K562 (cell line): ENCODE results near the gene KEL. TPM values are rescaled to one million over a fixed set of nuclear protein-coding genes. Genes with fewer than 3 reads are reported as not detected.

Source experiments
- ATF3 ChIP-seq, 2 experiments: fragments of 450-650 bp in 1 of 2; sonication (generic) in 1 of 2; formaldehyde crosslinking in 1 of 2; IDR thresholded peaks in 1 of 2; conservative IDR thresholded peaks in 1 of 2; 2 replicates each; pipeline versions ENCODE4 v1.6.1 to v1.8.1; 2016 to 2023; ENCODE audit warnings: mild to moderate bottlenecking in 2 of 2, moderate library complexity in 2 of 2, inconsistent platforms in 1 of 2, missing genetic modification reagents in 1 of 2
- BDP1 ChIP-seq: IDR thresholded peaks from 3 replicates; pipeline ENCODE4 v1.6.1; 2011; ENCODE audit not compliant: insufficient read length, insufficient read depth
- CBFA2T2 ChIP-seq: fragments of 450-650 bp; conservative IDR thresholded peaks from 2 replicates; pipeline ENCODE4 v1.6.1; 2017; ENCODE audit warnings: mild to moderate bottlenecking
- CEBPG ChIP-seq, 3 experiments: fragments of 200-800 bp in 1 of 3; sonication (Bioruptor generic) in 1 of 3; sonication (generic) in 1 of 3; formaldehyde crosslinking in 1 of 3; IDR thresholded peaks in 2 of 3; conservative IDR thresholded peaks in 1 of 3; 2 replicates each; pipeline versions ENCODE4 v1.6.1 to v1.8.0; 2016 to 2022; ENCODE audit warnings: missing compliant biosample characterization in 2 of 3, missing genetic modification characterization in 2 of 3, mild to moderate bottlenecking in 1 of 3, missing genetic modification reagents in 1 of 3
- CSDE1 ChIP-seq, 2 experiments: fragments of 450-650 bp; IDR thresholded peaks; 2 replicates each; pipeline ENCODE4 v1.6.1; 2016; ENCODE audit warnings: mild to moderate bottlenecking in 1 of 2
- DIDO1 ChIP-seq: fragments of 450-650 bp; IDR thresholded peaks from 2 replicates; pipeline ENCODE4 v1.6.1; 2016; ENCODE audit warnings: low read depth, missing biosample characterization, missing genetic modification characterization
- DNMT1 ChIP-seq: fragments of 450-650 bp; IDR thresholded peaks from 2 replicates; pipeline ENCODE4 v1.6.1; 2016; ENCODE audit warnings: antibody characterized with exemption, mild to moderate bottlenecking
- GATA2 ChIP-seq: sonication (generic); formaldehyde crosslinking; IDR thresholded peaks from 2 replicates; pipeline ENCODE4 v1.4.0; 2020; ENCODE audit warnings: mild to moderate bottlenecking, missing genetic modification reagents
- ILF3 ChIP-seq: fragments of 450-650 bp; IDR thresholded peaks from 2 replicates; pipeline ENCODE4 v1.6.1; 2018; ENCODE audit warnings: antibody characterized with exemption, mild to moderate bottlenecking, moderate library complexity, borderline replicate concordance
- LEF1 ChIP-seq: fragments of 450-650 bp; IDR thresholded peaks from 2 replicates; pipeline ENCODE4 v1.6.1; 2016; ENCODE audit warnings: mild to moderate bottlenecking
- NUFIP1 ChIP-seq: fragments of 450-650 bp; IDR thresholded peaks from 2 replicates; pipeline ENCODE4 v1.6.1; 2018; ENCODE audit not compliant: partially characterized antibody
- OTX1 ChIP-seq: fragments of 450-650 bp; formaldehyde crosslinking; IDR thresholded peaks from 2 replicates; pipeline ENCODE4 v1.4.0; 2022; ENCODE audit warnings: mild to moderate bottlenecking
- RAD21 ChIP-seq, 2 experiments: fragments of 250-450 bp in 1 of 2; fragments of 450-650 bp in 1 of 2; sonication (Bioruptor Pico) in 1 of 2; formaldehyde crosslinking in 1 of 2; IDR thresholded peaks in 1 of 2; conservative IDR thresholded peaks in 1 of 2; 2 replicates each; pipeline versions ENCODE4 v1.4.0 to v1.8.0; 2020 to 2022; ENCODE audit warnings: mild to moderate bottlenecking in 2 of 2, moderate library complexity in 1 of 2
- RB1 ChIP-seq: fragments of 450-650 bp; IDR thresholded peaks from 2 replicates; pipeline ENCODE4 v1.6.1; 2017; ENCODE audit warnings: low read depth, mild to moderate bottlenecking
- SIN3B ChIP-seq: fragments of 450-650 bp; IDR thresholded peaks from 2 replicates; pipeline ENCODE4 v1.6.1; 2017; ENCODE audit warnings: low read depth, mild to moderate bottlenecking, moderate library complexity
- SMC3 ChIP-seq: conservative IDR thresholded peaks from 2 replicates; pipeline ENCODE4 v1.6.1; 2011; ENCODE audit warnings: low read depth, low read length, improper control_type of control experiment; ENCODE audit not compliant: insufficient read depth
- SP2 ChIP-seq: IDR thresholded peaks from 2 replicates; pipeline ENCODE4 v1.6.1; 2011; ENCODE audit warnings: mild to moderate bottlenecking, low read depth, low read length, moderate library complexity; ENCODE audit not compliant: poor library complexity, severe bottlenecking; ENCODE audit errors: extremely low read depth
- USF1 ChIP-seq: sonication (generic); formaldehyde crosslinking; IDR thresholded peaks from 2 replicates; pipeline ENCODE4 v1.9.0; 2022; ENCODE audit warnings: mild to moderate bottlenecking, missing genetic modification reagents
- ZBTB12 ChIP-seq: fragments of 250-450 bp; sonication (Bioruptor Pico); IDR thresholded peaks from 2 replicates; pipeline ENCODE4 v1.4.0; 2020
- ZNF143 ChIP-seq: sonication (generic); formaldehyde crosslinking; IDR thresholded peaks from 2 replicates; pipeline ENCODE4 v1.9.0; 2022; ENCODE audit warnings: mild to moderate bottlenecking, missing genetic modification reagents
- ZNF253 ChIP-seq: fragments of 250-450 bp; sonication (Bioruptor Pico); conservative IDR thresholded peaks from 2 replicates; pipeline ENCODE4 v1.6.1; 2021; ENCODE audit warnings: mild to moderate bottlenecking
- ZNF436 ChIP-seq: fragments of 250-450, 450-650 bp; sonication (Bioruptor Pico); formaldehyde crosslinking; IDR thresholded peaks from 2 replicates; pipeline ENCODE4 v1.7.0; 2020; ENCODE audit warnings: mild to moderate bottlenecking
- ZNF444 ChIP-seq: fragments of 250-450 bp; sonication (Bioruptor Pico); IDR thresholded peaks from 2 replicates; pipeline ENCODE4 v1.4.0; 2020; ENCODE audit warnings: mild to moderate bottlenecking, moderate library complexity
- polyA plus RNA-seq, 8 experiments: library from polyadenylated mRNA; depleted of rRNA in 4 of 8; stranded (reverse) in 5 of 8; unstranded in 3 of 8; fragments of >200 nt; fragmentation: Nextera tagmentation in 2 of 8; fragmentation: Illumina TruSeq in 1 of 8; extraction: Ambion mirVana in 2 of 8; extraction: Trizol in 1 of 8; gene quantifications; 2 replicates each; pipeline versions ENCODE4 v1.2.1 to v1.2.3, GENCODE V29; 2011 to 2014; ENCODE audit warnings: inconsistent platforms in 1 of 8, missing spikeins in 1 of 8
- total RNA-seq, 7 experiments: library from RNA; depleted of rRNA in 6 of 7; stranded (reverse); fragments of >200 nt in 6 of 7; fragmentation: Illumina TruSeq in 2 of 7; extraction: Trizol in 2 of 7; gene quantifications; 2 replicates each; pipeline versions ENCODE4 v1.2.1 to v1.2.3, GENCODE V29; 2011 to 2021; ENCODE audit warnings: low replicate concordance in 1 of 7
- TF ChIP-seq, protein P1 (sequence below): fragments of 250-450 bp; sonication (Bioruptor Pico); IDR thresholded peaks from 2 replicates; pipeline ENCODE4 v1.8.0; 2022; ENCODE audit warnings: moderate library complexity, mild to moderate bottlenecking, inconsistent platforms
- TF ChIP-seq, protein P2 (sequence below): fragments of 450-650 bp; formaldehyde crosslinking; IDR thresholded peaks from 2 replicates; pipeline ENCODE4 v1.4.0; 2020; ENCODE audit warnings: mild to moderate bottlenecking, moderate library complexity

Gene KEL
- total and polyA plus RNA-seq, 9 of the 15 experiments (the other 6 are each of a cell fraction or from before 2014, with no cell fraction given): 9.0 to 47.4 (median 22.2) TPM

- TF ChIP-seq DNMT1: no peak
- TF ChIP-seq SMC3: 0 out of 2 replicates have a peak, but pooled peaks have one; percentile 32
- no peak for TF ChIP-seq GATA2 (CRISPR knock-in tag)
- no peak for TF ChIP-seq SP2
- TF ChIP-seq, protein P1, sequence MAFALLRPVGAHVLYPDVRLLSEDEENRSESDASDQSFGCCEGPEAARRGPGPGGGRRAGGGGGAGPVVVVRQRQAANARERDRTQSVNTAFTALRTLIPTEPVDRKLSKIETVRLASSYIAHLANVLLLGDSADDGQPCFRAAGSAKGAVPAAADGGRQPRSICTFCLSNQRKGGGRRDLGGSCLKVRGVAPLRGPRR (CRISPR knock-in tag): no peak
- no peak for TF ChIP-seq CBFA2T2
- no peak for TF ChIP-seq ILF3
- TF ChIP-seq ZNF436 (CRISPR knock-in tag): no peak
- no peak for TF ChIP-seq ZNF444 (CRISPR knock-in tag)
- TF ChIP-seq BDP1: no peak
- no peak for TF ChIP-seq ZBTB12 (CRISPR knock-in tag)
- TF ChIP-seq ATF3 (IDR thresholded peaks at IDR 0.05): no peak
- no peak for TF ChIP-seq ATF3 (CRISPR knock-in tag; conservative IDR thresholded peaks at IDR 0.05)
- 0 out of 2 replicates have a peak, but pooled peaks have one; percentile 38 for TF ChIP-seq USF1 (CRISPR knock-in tag)
- TF ChIP-seq RB1: 0 out of 2 replicates have a peak, but pooled peaks have one; percentile 15
- 0 out of 2 replicates have a peak, but pooled peaks have one; percentile 12 for TF ChIP-seq CEBPG (CRISPR knock-in tag; IDR thresholded peaks at IDR 0.05)
- TF ChIP-seq CEBPG (tag; conservative IDR thresholded peaks at IDR 0.05 in 1 of 2, IDR thresholded peaks at IDR 0.05 in 1 of 2): no peak
- TF ChIP-seq ZNF143 (CRISPR knock-in tag): 0 out of 2 replicates have a peak, but pooled peaks have one; percentile 44
- TF ChIP-seq OTX1 (CRISPR knock-in tag): no peak
- no peak for TF ChIP-seq LEF1
- no peak for TF ChIP-seq CSDE1 (IDR thresholded peaks at IDR 0.05)
- TF ChIP-seq DIDO1: no peak
- TF ChIP-seq NUFIP1: no peak
- peak; percentile 28 to 54; a peak in 3 of 4 replicates for TF ChIP-seq RAD21 (CRISPR knock-in tag; conservative IDR thresholded peaks at IDR 0.05 in 1 of 2, IDR thresholded peaks at IDR 0.05 in 1 of 2)
- TF ChIP-seq, protein P2, sequence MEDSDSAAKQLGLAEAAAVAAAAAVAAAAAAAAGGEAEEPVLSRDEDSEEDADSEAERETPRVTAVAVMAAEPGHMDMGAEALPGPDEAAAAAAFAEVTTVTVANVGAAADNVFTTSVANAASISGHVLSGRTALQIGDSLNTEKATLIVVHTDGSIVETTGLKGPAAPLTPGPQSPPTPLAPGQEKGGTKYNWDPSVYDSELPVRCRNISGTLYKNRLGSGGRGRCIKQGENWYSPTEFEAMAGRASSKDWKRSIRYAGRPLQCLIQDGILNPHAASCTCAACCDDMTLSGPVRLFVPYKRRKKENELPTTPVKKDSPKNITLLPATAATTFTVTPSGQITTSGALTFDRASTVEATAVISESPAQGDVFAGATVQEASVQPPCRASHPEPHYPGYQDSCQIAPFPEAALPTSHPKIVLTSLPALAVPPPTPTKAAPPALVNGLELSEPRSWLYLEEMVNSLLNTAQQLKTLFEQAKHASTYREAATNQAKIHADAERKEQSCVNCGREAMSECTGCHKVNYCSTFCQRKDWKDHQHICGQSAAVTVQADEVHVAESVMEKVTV: no peak
- TF ChIP-seq ZNF253 (CRISPR knock-in tag): no peak
- TF ChIP-seq SIN3B: no peak
These were observed 21.7 kb upstream of the KEL start (continued) for GRCh38 chr7:142983825-142984224.
